Gastrocnemius medialis (tissue), 4 donors: ENCODE data around the gene MAML3. TPM values are rescaled to one million over a fixed set of nuclear protein-coding genes. Genes with fewer than 3 reads are reported as not detected.

Experiments used
- ATAC-seq, 2 donors: fragments of 150-250 bp; one replicate each; pipeline ENCODE4 v1.9.1; 2016
- DNase-seq, 2 donors: peaks; one replicate each; pipeline ENCODE4 v3.0.0-alpha.2; 2019
- H3K27ac ChIP-seq, 4 donors: fragments of 200-600 bp; sonication (generic); 1 replicate in 1 of 4; 2 replicates in 3 of 4; pipeline ENCODE4 v1.5.1; 2016 to 2018; ENCODE audit warnings: mild to moderate bottlenecking in 2 of 4, moderate library complexity in 1 of 4
- H3K27me3 ChIP-seq, 3 donors: fragments of 200-600 bp; sonication (generic) in 2 of 3; 1 replicate in 1 of 3; 2 replicates in 2 of 3; pipeline versions ENCODE4 v1.5.1 to v1.6.0; 2016 to 2019; ENCODE audit warnings: mild to moderate bottlenecking in 1 of 3, moderate library complexity in 1 of 3
- H3K36me3 ChIP-seq, 2 donors: fragments of 200-600 bp; sonication (generic) in 1 of 2; one replicate each; pipeline ENCODE4 v1.5.1; 2017 to 2018
- H3K4me1 ChIP-seq, 2 donors: fragments of 200-600 bp; sonication (generic) in 1 of 2; one replicate each; pipeline ENCODE4 v1.5.1; 2016 to 2017; ENCODE audit warnings: mild to moderate bottlenecking in 2 of 2
- H3K4me3 ChIP-seq, 4 donors: fragments of 200-600 bp; sonication (generic) in 3 of 4; 1 replicate in 1 of 4; 2 replicates in 3 of 4; pipeline ENCODE4 v1.5.1; 2016 to 2019; ENCODE audit warnings: mild to moderate bottlenecking in 2 of 4
- H3K9me3 ChIP-seq, 3 donors: fragments of 200-600 bp; sonication (generic) in 2 of 3; 1 replicate in 1 of 3; 2 replicates in 2 of 3; pipeline ENCODE4 v1.5.1; 2016 to 2019
- POLR2A ChIP-seq, 2 donors: fragments of 450-650 bp; IDR thresholded peaks; one replicate each; pipeline ENCODE4 v1.6.1; 2017; ENCODE audit warnings: antibody characterized with exemption in 2 of 2, mild to moderate bottlenecking in 2 of 2, moderate library complexity in 2 of 2
- in situ Hi-C, 4 donors: fragments of 200-750 bp; cut with MboI; loops; one replicate each; pipeline versions ENCODE4 v1.15.0 to v1.8.0; 2017; ENCODE audit warnings: low sequenced_read_pairs in 4 of 4
- intact Hi-C: fragments of 100-400 bp; cut with DNase I; formaldehyde crosslinking; loops from one replicate; pipeline ENCODE4 v1.15.1; 2023; ENCODE audit warnings: low total_unique reads
- total RNA-seq, 4 donors: library from RNA; depleted of rRNA; stranded (reverse); fragments of >200 nt; gene quantifications; one replicate each; pipeline versions ENCODE4 v1.1.0 to v1.2.3, GENCODE V29; 2016
- TF ChIP-seq, protein P1 (sequence below), 5 experiments: fragments of 450-650 bp in 3 of 5; fragments of 200-600 bp in 2 of 5; sonication (generic) in 2 of 5; IDR thresholded peaks in 4 of 5; conservative IDR thresholded peaks in 1 of 5; 1 replicate in 4 of 5; 2 replicates in 1 of 5; pipeline ENCODE4 v1.5.1; 2016 to 2019; ENCODE audit warnings: antibody characterized with exemption in 5 of 5, mild to moderate bottlenecking in 3 of 5, moderate library complexity in 3 of 5

Gene MAML3
- total RNA-seq, 4 donors from 2014 or later = 0.98 to 1.5 (median 1.4) TPM

DNA sequence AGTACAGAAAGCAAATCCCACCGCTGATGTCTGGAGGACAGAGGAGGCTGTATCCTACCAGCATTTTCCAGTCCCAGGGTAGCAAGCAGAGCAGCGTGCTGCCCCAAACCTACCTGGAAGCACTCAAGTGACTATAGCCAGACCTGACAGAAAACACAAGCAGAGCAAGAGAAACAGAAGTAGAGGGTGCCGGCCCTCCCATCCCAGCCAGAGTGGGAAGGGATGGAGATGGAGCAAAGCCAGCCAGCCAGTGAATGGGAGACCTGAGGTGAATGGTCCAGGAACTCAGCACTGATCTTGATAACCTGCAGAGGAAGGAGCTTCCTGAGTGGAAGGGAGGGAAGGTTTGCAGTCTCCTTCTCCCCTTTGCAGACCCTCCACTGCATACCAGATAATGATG lies 185.2 kb downstream of the MAML3 start:
- ATAC-seq (no peak), DNase-seq (no peak)
- intact Hi-C loops (no loop called here), in situ Hi-C loops (no loop called here)
- no peaks in the 10 kb centered on the region for H3K27me3 ChIP-seq
- no peak overlapping the region for H3K27ac ChIP-seq
- no peaks in the 10 kb centered on the region for H3K36me3 ChIP-seq
- H3K4me3 ChIP-seq = no peak overlapping the region
- TF ChIP-seq POLR2A (IDR thresholded peaks at IDR 0.05) = no peak
- TF ChIP-seq, protein P1, sequence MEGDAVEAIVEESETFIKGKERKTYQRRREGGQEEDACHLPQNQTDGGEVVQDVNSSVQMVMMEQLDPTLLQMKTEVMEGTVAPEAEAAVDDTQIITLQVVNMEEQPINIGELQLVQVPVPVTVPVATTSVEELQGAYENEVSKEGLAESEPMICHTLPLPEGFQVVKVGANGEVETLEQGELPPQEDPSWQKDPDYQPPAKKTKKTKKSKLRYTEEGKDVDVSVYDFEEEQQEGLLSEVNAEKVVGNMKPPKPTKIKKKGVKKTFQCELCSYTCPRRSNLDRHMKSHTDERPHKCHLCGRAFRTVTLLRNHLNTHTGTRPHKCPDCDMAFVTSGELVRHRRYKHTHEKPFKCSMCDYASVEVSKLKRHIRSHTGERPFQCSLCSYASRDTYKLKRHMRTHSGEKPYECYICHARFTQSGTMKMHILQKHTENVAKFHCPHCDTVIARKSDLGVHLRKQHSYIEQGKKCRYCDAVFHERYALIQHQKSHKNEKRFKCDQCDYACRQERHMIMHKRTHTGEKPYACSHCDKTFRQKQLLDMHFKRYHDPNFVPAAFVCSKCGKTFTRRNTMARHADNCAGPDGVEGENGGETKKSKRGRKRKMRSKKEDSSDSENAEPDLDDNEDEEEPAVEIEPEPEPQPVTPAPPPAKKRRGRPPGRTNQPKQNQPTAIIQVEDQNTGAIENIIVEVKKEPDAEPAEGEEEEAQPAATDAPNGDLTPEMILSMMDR (IDR thresholded peaks at IDR 0.05 in 4 of 5, conservative IDR thresholded peaks at IDR 0.05 in 1 of 5) = no peak
- peaks cover 5 to 13% of the 10 kb centered on the region in 2 donors for H3K4me1 ChIP-seq
- no peaks in the 10 kb centered on the region for H3K9me3 ChIP-seq

GRCh38 chr4:139966383-139966782 lies 187.6 kb downstream of the MAML3 start:
- no peak for TF ChIP-seq POLR2A (IDR thresholded peaks at IDR 0.05)
- TF ChIP-seq, protein P1 (IDR thresholded peaks at IDR 0.05 in 4 of 5, conservative IDR thresholded peaks at IDR 0.05 in 1 of 5) = no peak
- no peaks in the 10 kb centered on the region for H3K36me3 ChIP-seq
- DNase-seq (no peak), ATAC-seq (no peak)
- in situ Hi-C loops = no loop called here
- peaks cover 5 to 8% of the 10 kb centered on the region in 2 donors for H3K4me1 ChIP-seq
- H3K27me3 ChIP-seq = no peaks in the 10 kb centered on the region
- intact Hi-C loops = no loop called here
- H3K9me3 ChIP-seq = no peaks in the 10 kb centered on the region
- no peak overlapping the region for H3K27ac ChIP-seq
- H3K4me3 ChIP-seq = no peak overlapping the region

DNA sequence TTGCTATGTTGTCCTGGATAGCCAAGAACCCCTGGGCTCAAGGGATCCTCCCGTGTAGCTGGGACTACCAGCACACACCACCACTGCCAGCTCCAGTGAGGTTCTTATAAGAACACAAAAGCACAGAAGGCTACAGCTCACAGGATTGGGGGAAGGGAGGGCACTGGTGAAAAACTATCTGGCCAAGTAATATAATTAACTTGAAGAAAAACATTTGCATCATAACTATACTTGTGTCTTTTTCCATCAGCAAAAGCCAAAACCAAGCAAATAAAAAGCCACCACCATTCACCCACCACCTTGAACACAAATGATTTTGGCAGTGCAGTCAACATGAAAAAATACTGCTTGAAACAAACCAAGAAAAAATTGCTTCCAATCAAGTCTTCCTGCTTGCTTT lies 188.2 kb downstream of the MAML3 start:
- TF ChIP-seq, protein P1 (IDR thresholded peaks at IDR 0.05 in 4 of 5, conservative IDR thresholded peaks at IDR 0.05 in 1 of 5) = no peak
- no peak for TF ChIP-seq POLR2A (IDR thresholded peaks at IDR 0.05)
- peaks cover 4 to 5% of the 10 kb centered on the region in 2 donors for H3K4me1 ChIP-seq
- DNase-seq = no peak
- intact Hi-C loops (no loop called here), in situ Hi-C loops (no loop called here)
- H3K9me3 ChIP-seq = no peaks in the 10 kb centered on the region
- no peaks in the 10 kb centered on the region for H3K27me3 ChIP-seq
- no peaks in the 10 kb centered on the region for H3K36me3 ChIP-seq
- no peak overlapping the region for H3K27ac ChIP-seq
- H3K4me3 ChIP-seq = no peak overlapping the region
- ATAC-seq = no peak

DNA sequence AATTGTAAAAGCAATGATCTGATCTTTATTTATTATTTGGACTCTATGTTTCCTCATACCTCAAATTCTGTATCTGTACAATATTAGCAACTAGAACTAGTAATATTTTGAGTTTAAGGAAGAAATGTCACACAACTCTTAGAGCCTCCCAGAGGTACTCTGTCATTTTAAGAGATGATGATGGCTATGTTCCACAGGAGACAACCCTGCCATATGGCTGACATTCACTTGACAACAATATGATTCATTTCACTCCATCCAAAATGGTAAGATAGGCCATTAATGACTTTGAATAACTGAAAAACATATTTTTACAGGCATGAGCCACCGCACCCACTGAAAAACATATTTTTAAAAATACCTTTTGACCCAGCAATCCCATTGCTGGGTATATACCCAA lies 190.3 kb downstream of the MAML3 start:
- Histone ChIP-seq H3K36me3 (no peaks in the 10 kb centered on the region), H3K9me3 (no peaks in the 10 kb centered on the region), H3K27me3 (no peaks in the 10 kb centered on the region), H3K27ac (no peak overlapping the region), H3K4me1 (peaks cover 4 to 5% of the 10 kb centered on the region in 2 donors), H3K4me3 (no peak overlapping the region)
- TF ChIP-seq POLR2A (IDR thresholded peaks at IDR 0.05) = no peak
- TF ChIP-seq, protein P1 (IDR thresholded peaks at IDR 0.05 in 4 of 5, conservative IDR thresholded peaks at IDR 0.05 in 1 of 5) = no peak
- intact Hi-C loops (no loop called here), in situ Hi-C loops (no loop called here)
- ATAC-seq (no peak), DNase-seq (no peak)

- intact Hi-C loops (no loop called here), in situ Hi-C loops (no loop called here)
- no peaks in the 10 kb centered on the region for H3K36me3 ChIP-seq
- H3K9me3 ChIP-seq = no peaks in the 10 kb centered on the region
- DNase-seq = no peak
- H3K4me3 ChIP-seq = no peak overlapping the region
- ATAC-seq = no peak
- peaks cover 4 to 5% of the 10 kb centered on the region in 2 donors for H3K4me1 ChIP-seq
- H3K27ac ChIP-seq = no peak overlapping the region
- TF ChIP-seq, protein P1 (IDR thresholded peaks at IDR 0.05 in 4 of 5, conservative IDR thresholded peaks at IDR 0.05 in 1 of 5) = no peak
- no peak for TF ChIP-seq POLR2A (IDR thresholded peaks at IDR 0.05)
- H3K27me3 ChIP-seq = no peaks in the 10 kb centered on the region
Observed at GRCh38 chr4:139962130-139962684, 191.8 kb downstream of the MAML3 start.
